ENCODE measurements around the gene DEFB116.
"Not testable (repeated sequence)": the region's sequence is repeated elsewhere in the genome, so short reads cannot be mapped to it uniquely, and the experiment has no call there.

DEFB116 gene

DNA sequence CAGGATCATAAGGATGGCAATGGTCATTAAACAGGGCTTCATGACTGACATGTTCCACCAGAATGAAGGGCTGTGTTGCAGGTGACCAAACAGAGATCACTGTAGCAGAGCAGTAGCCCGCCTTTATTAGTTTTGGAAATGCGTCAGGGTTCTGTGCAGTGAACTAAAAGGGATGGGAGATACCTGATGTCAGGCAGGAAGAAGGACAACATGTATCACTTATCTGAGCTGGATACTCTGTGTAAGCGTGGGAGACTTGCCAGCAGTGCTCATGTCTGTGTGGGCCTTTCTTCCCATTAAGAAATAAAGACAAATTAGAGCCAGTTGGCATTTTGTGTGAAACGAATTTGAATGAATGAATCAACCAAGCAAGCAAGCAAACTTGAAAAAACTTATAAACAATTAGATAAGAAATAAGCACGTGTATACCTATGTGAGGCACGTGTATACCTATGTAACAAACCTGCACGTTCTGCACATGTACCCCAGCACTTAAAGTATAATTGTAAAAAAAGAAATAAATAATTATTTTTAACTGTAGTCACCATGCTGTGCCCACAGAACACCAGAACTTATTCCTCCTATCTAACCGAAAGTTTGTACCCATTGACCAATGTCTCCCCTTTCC lies at the start of gene DEFB116:
DEFB116 (minus strand) TSS at position 51 of the 628 bp plus-strand sequence; CDS start at position 51, 0 bp downstream.
- DNase-seq = no peak
- Mint-ChIP-seq H3K4me3 (no peak within 1 kb of the TSS), H3K9me3 (peaks cover 5% of the 10 kb centered on the region), H3K4me1 (no peaks in the 10 kb centered on the region), H3K27me3 (no peaks in the 10 kb centered on the region), H3K27ac (no peak within 1 kb of the TSS), H3K36me3 (ENCODE audit: low read depth) (no peaks in the 10 kb centered on the region)
- ATAC-seq = no peak

- ATAC-seq (no peak), DNase-seq (no peak)
- H3K9me3 Mint-ChIP-seq = no peaks in the 10 kb centered on the region
- H3K27ac Mint-ChIP-seq = no peak overlapping the region
- H3K27me3 Mint-ChIP-seq = no peaks in the 10 kb centered on the region
- no peak overlapping the region for H3K4me3 Mint-ChIP-seq
- no peaks in the 10 kb centered on the region for H3K4me1 Mint-ChIP-seq
- H3K36me3 Mint-ChIP-seq (ENCODE audit: low read depth) = no peaks in the 10 kb centered on the region
Observed at GRCh38 chr20:31355981-31356380, 47.6 kb upstream of the DEFB116 start.

GRCh38 chr20:31341470-31341869 lies 33.1 kb upstream of the DEFB116 start:
- Mint-ChIP-seq H3K36me3 (ENCODE audit: low read depth) (no peaks in the 10 kb centered on the region), H3K4me3 (no peak overlapping the region), H3K9me3 (no peaks in the 10 kb centered on the region), H3K27ac (no peak overlapping the region), H3K27me3 (no peaks in the 10 kb centered on the region), H3K4me1 (no peaks in the 10 kb centered on the region)
- ATAC-seq (no peak), DNase-seq (no peak)

DNA sequence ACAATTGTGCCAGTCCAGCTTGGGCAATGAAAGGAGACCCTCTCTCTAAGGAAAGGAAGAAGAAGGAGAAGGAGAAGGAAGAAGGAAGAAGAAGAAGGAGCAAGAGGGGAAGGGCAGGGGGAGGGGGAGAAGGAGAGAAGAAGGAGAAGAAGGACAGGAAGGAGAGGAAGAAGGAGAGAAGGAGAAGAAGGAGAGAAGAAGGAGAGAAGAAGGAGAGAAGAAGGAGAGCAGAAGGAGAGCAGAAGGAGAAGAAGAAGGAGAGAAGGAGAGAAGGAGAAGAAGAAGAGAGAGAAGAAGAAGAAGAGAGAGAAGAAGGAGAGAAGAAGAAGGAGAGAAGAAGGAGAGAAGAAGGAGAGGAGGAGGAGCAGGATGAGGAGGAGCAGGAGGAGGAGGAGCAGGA lies 22.5 kb upstream of the DEFB116 start:
- peaks cover 2% of the 10 kb centered on the region for H3K27me3 Mint-ChIP-seq
- DNase-seq (no peak), ATAC-seq (no peak)
- H3K27ac Mint-ChIP-seq = no peak overlapping the region
- peaks cover 12% of the 10 kb centered on the region for H3K9me3 Mint-ChIP-seq
- H3K36me3 Mint-ChIP-seq (ENCODE audit: low read depth) = no peaks in the 10 kb centered on the region
- no peak overlapping the region for H3K4me3 Mint-ChIP-seq
- H3K4me1 Mint-ChIP-seq = no peaks in the 10 kb centered on the region

- no peaks in the 10 kb centered on the region for H3K36me3 Mint-ChIP-seq (ENCODE audit: low read depth)
- H3K4me1 Mint-ChIP-seq = no peaks in the 10 kb centered on the region
- H3K4me3 Mint-ChIP-seq = no peak overlapping the region
- H3K9me3 Mint-ChIP-seq = peaks cover 22% of the 10 kb centered on the region
- DNase-seq (no peak), ATAC-seq (no peak)
- H3K27me3 Mint-ChIP-seq = no peaks in the 10 kb centered on the region
- H3K27ac Mint-ChIP-seq = no peak overlapping the region
Observed at GRCh38 chr20:31322504-31322903, 14.1 kb upstream of the DEFB116 start.

GRCh38 chr20:31284964-31285363 lies 23.4 kb downstream of the DEFB116 start:
- not testable (repeated sequence) for DNase-seq; H3K36me3 Mint-ChIP-seq (ENCODE audit: low read depth); H3K4me3 Mint-ChIP-seq; H3K9me3 Mint-ChIP-seq; H3K27ac Mint-ChIP-seq; ATAC-seq; H3K27me3 Mint-ChIP-seq; H3K4me1 Mint-ChIP-seq

DNA sequence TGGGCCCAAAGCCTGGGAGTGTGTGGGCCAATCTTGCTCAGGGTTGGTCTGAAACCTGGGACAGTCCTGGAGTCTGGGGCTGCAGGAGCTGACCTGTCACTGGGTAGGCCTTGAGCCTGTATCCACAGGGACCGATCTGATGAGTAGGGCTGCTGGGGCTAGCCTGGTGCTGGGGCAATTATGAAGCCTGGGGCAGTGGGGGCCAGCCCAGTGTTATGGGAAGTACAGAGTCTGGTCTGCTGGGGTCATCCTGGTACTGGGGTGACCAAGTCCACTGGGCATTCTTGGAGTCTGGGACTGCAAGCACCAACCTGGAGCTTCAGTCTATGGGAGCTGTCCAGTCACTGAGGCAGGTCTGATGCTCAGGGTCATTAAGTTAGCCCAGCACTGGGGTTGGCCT lies 30.2 kb downstream of the DEFB116 start:
- Mint-ChIP-seq H3K27me3 (no peaks in the 10 kb centered on the region), H3K27ac (no peak overlapping the region), H3K4me3 (no peak overlapping the region), H3K36me3 (ENCODE audit: low read depth) (no peaks in the 10 kb centered on the region), H3K9me3 (peaks cover 5% of the 10 kb centered on the region), H3K4me1 (no peaks in the 10 kb centered on the region)
- DNase-seq (no peak), ATAC-seq (peak; percentile 20)

DNA sequence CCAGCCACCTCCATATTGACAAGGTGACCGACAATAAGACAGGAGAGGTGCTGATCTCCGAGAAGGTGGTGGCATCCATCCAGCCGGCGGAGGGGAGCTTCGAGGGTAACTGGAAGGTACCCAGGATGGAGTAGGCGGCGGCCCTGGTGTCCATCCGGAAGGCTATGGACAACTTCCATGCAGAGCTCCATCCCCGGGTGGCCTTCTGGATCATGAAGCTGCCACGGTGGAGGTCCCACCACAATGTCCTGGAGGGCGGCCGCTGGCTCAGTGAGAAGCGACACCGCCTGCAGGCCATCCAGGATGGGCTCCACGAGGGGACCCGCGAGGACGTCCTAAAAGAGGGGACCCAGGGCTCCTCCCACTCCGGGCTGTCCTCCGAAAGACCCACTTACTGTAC lies 33.9 kb downstream of the DEFB116 start:
- Mint-ChIP-seq H3K27ac (no peak overlapping the region), H3K27me3 (no peaks in the 10 kb centered on the region), H3K9me3 (peaks cover 37% of the 10 kb centered on the region), H3K36me3 (ENCODE audit: low read depth) (peaks cover 1% of the 10 kb centered on the region), H3K4me1 (no peaks in the 10 kb centered on the region), H3K4me3 (no peak overlapping the region)
- ATAC-seq = no peak
- DNase-seq = no peak

DNA sequence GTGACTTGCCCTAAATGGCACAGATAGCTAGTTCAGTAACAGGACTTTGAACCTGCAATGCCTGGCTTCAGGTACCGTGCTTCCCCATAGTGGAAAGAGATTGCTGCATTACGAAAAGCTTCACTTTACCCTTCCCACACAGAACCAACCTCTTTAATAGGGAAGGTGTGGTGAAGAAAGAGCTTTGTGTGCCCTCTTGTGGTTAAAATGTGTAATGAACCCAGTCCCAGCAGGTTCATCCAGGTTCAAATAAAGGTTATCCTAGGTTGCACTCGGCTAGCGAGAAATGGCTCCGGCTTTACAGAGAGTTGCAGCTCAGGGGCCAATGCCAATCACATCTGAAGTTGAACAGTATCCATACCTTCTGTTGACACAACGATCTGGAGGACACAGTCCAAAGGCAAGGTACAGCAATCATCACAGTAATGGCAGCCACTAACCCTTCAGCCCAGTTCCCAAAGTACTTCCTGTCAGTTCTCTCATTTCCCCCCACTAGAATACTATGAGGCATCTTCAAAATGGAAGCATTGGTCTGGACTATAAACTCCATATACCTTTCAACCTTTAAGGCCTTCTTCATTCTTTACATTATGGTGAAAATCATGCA lies 48.0 kb downstream of the DEFB116 start:
- peaks cover 13% of the 10 kb centered on the region for H3K9me3 Mint-ChIP-seq
- no peak overlapping the region for H3K4me3 Mint-ChIP-seq
- ATAC-seq (no peak), DNase-seq (no peak)
- no peak overlapping the region for H3K27ac Mint-ChIP-seq
- H3K4me1 Mint-ChIP-seq = no peaks in the 10 kb centered on the region
- H3K27me3 Mint-ChIP-seq = no peaks in the 10 kb centered on the region
- H3K36me3 Mint-ChIP-seq (ENCODE audit: low read depth) = no peaks in the 10 kb centered on the region

DNA sequence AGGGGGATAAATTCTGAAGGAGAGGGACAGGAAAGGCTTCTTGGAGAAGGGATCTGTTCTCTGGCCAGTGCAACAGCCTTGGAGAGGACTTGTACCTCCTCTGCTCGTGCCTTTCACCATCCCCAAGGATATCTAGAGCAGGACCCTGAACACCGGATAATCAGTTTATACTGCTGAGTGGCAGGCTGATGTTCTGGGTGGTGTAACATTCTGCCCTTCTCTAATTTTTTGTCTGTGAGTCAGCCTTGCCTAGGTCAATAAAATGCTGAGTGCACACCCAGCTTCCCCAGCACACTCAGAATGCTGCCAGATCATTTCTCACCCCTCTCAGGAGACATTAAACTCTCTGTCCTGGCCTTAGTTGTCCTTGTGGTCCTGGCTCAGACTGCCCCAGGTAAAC lies 51.0 kb downstream of the DEFB116 start, which contains the start of gene DEFB115:
DEFB115 (plus strand) TSS at position 301 of the 400 bp plus-strand sequence; CDS start at position 301, 0 bp downstream.
- no peaks in the 10 kb centered on the region for H3K4me1 Mint-ChIP-seq
- no peaks in the 10 kb centered on the region for H3K27me3 Mint-ChIP-seq
- no peak for ATAC-seq
- H3K9me3 Mint-ChIP-seq = peaks cover 20% of the 10 kb centered on the region
- H3K36me3 Mint-ChIP-seq (ENCODE audit: low read depth) = no peaks in the 10 kb centered on the region
- no peak within 1 kb of the TSS for H3K4me3 Mint-ChIP-seq
- DNase-seq = no peak
- H3K27ac Mint-ChIP-seq = no peak within 1 kb of the TSS

- Mint-ChIP-seq H3K27me3 (no peaks in the 10 kb centered on the region), H3K4me3 (no peak overlapping the region), H3K27ac (no peak overlapping the region), H3K4me1 (no peaks in the 10 kb centered on the region), H3K9me3 (peaks cover 23% of the 10 kb centered on the region), H3K36me3 (ENCODE audit: low read depth) (no peaks in the 10 kb centered on the region)
- DNase-seq (no peak), ATAC-seq (no peak)
Observed at GRCh38 chr20:31256959-31257358, 51.4 kb downstream of the DEFB116 start.

Data from activated naive CD8-positive, alpha-beta T cell treated with anti-CD3 and anti-CD28 coated beads, Interleukin-2, amount 50 U/mL, for 24 hours (primary cell).